ENCODE measurements around the gene PACC1.
"Not testable (repeated sequence)": the region's sequence is repeated elsewhere in the genome, so short reads cannot be mapped to it uniquely, and the experiment has no call there.

PACC1 gene

GRCh38 chr1:212395678-212396437 is 18.8 kb downstream of the PACC1 start:
- not testable (repeated sequence) for DNase-seq

GRCh38 chr1:212388985-212389716 is 25.5 kb downstream of the PACC1 start:
- DNase-seq: no peak

- no peak for DNase-seq
These were observed 28.7 kb downstream of the PACC1 start for GRCh38 chr1:212386029-212386428.

- peak; percentile 18 to 72 (median 62) for DNase-seq
These were observed 33.2 kb downstream of the PACC1 start for GRCh38 chr1:212381397-212382035.

- no peak for DNase-seq
These were observed 35.3 kb downstream of the PACC1 start for GRCh38 chr1:212379366-212379765.

- no peak for DNase-seq
These were observed 37.0 kb downstream of the PACC1 start for GRCh38 chr1:212377644-212378043.

- no peak for DNase-seq
These were observed 38.7 kb downstream of the PACC1 start for GRCh38 chr1:212375986-212376385.

GRCh38 chr1:212368073-212368484 is 46.6 kb downstream of the PACC1 start:
- DNase-seq: peak; percentile 64 to 80 (median 73)

- no peak for DNase-seq
These were observed 47.1 kb downstream of the PACC1 start for GRCh38 chr1:212367474-212368072.

GRCh38 chr1:212366901-212367300 is 47.8 kb downstream of the PACC1 start:
- no peak for DNase-seq

- DNase-seq: no peak
These were observed 49.7 kb downstream of the PACC1 start for GRCh38 chr1:212364985-212365384.

GRCh38 chr1:212359794-212360479 is 54.7 kb downstream of the PACC1 start:
- DNase-seq: no peak

- no peak for DNase-seq
These were observed 59.3 kb downstream of the PACC1 start for GRCh38 chr1:212355230-212355969.

GRCh38 chr1:212354464-212354863 is 60.2 kb downstream of the PACC1 start:
- DNase-seq: no peak

- no peak for DNase-seq
These were observed 61.5 kb downstream of the PACC1 start for GRCh38 chr1:212353181-212353580.

GRCh38 chr1:212351588-212352362 is 62.9 kb downstream of the PACC1 start:
- no peak for DNase-seq

- no peak for DNase-seq
These were observed 68.1 kb downstream of the PACC1 start for GRCh38 chr1:212346601-212347000.

GRCh38 chr1:212344905-212345304 is 69.8 kb downstream of the PACC1 start:
- DNase-seq: no peak

GRCh38 chr1:212341090-212341489 is 73.6 kb downstream of the PACC1 start:
- peak in 1 of 4 experiments; percentile 7 for DNase-seq

GRCh38 chr1:212329105-212329504 is 85.6 kb downstream of the PACC1 start:
- DNase-seq: no peak

GRCh38 chr1:212328248-212328647 is 86.4 kb downstream of the PACC1 start:
- no peak for DNase-seq
